Stimulated activated CD4-positive, alpha-beta T cell treated with anti-CD3 and anti-CD28 coated beads, TNF-alpha, amount 100 ng/mL, for 1 hour (primary cell): ENCODE data around the gene P2RX6.
"Not testable (repeated sequence)": the region's sequence is repeated elsewhere in the genome, so short reads cannot be mapped to it uniquely, and the experiment has no call there.

ENCODE experiments used
- DNase-seq, 3 donors: peaks; one replicate each; pipeline ENCODE4 v3.0.0-alpha.2; 2020; ENCODE audit warnings: low read depth in 3 of 3, low spot score in 1 of 3

Gene P2RX6

GRCh38 chr22:20994128-20994901 lies 20.6 kb upstream of the P2RX6 start:
- no peak for DNase-seq

GRCh38 chr22:20994902-20995241 lies 20.1 kb upstream of the P2RX6 start:
- DNase-seq = no peak

DNA sequence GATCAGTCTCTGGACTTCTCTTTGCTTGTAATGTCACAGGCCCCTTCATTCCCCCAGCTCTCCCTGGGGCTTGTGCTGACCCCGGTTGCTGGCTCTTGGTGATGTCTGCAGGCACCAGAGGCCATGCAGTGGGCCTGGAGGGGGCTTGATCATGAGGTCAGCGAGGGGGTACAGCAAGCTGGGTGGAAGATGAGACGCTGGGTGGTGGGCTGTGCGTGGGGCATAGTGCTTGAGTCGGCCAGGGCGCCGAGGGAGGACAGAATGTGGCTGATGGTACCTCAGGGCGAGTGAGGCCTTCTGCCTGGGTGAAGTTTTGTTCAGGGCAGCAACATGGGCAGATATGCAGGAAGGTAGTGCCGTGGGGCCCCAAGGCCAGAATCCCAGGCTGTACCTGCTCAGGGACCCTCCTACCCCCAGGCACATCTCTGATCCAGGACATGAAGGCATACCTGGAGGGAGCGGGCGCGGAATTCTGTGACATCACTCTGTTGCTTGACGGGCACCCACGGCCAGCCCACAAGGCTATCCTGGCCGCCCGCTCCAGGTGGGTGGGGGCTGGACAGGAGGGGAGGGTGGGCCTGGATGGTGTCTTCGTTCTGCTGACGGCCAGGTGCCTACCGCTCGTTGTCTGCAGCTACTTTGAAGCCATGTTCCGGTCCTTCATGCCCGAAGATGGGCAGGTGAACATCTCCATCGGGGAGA lies 19.5 kb upstream of the P2RX6 start:
- no peak for DNase-seq

- DNase-seq = no peak
These were observed 18.9 kb upstream of the P2RX6 start for GRCh38 chr22:20996031-20996410.

DNA sequence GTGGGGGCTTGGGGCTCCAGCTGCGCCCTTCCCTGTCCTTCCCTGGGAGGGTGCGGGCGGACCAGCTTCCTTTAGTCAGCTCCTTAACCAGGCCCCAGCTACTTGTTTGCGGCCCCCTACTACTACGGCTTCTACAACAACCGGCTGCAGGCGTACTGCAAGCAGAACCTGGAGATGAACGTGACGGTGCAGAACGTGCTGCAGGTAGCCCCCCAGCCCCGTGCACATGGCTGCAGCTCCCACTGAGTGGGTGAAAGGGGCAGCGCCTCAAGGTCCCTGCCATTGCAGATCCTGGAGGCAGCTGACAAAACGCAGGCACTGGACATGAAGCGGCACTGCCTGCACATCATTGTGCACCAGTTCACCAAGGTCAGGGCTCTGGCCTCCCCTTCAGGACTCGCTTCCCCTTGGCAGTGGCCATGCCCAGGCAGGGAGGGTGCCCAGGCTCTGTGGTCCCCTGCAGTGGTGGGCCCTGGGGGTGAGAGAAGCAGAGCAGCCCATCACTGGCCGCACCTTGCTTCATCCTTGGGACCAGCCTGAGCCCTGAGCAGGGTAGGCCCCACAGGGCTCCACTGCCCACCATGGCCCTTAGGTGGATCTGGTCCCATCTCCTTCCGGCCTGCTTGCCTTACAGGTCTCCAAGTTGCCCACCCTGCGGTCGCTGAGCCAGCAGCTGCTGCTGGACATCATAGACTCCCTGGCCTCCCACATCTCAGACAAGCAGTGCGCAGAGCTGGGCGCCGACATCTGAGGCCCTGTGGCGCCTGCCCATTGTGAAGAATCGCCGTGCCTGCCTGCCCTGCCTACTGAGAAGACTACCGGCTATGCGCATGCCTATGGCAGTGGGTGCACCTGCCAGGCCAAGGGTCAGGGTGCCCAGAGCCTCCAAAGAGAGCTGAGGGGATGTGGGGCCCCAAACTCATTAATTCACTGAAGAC lies 18.1 kb upstream of the P2RX6 start:
- no peak for DNase-seq

DNA sequence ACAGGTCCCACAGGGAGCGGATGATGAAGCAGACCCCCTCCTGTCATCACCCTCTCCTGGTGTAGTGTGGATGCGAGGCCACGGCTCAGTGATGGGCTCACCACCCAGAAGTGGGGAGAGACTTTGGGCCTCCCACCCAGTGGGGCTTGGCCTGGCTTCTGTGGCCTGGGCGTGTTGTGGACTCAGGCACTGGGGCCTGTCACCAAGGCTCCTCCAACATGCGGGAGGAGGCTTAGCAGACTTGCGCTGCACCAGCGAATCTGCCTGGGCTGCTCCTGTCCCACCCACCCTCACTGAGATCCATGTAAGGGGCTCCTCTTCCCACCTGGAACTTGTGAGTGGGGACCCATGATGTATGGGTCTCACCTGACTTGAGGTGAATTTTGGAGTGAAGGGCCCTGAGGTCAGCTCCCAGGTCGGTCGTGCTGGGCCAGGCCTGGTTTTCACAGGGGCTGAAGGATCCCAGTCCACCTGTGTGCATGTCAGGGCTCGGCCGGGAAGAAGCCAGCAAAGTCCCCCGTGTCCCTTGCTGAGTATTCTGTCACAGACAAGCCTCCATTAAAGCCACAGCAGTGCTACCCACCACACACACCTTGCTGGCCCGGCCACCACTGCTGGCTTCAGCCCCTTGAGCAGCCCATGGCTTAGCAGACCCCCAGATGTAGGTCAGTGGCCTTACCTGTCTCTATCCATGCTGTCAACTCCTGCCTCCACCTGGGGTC lies 17.3 kb upstream of the P2RX6 start:
- no peak for DNase-seq

GRCh38 chr22:20998411-20999336 lies 16.3 kb upstream of the P2RX6 start:
- no peak for DNase-seq

- no peak for DNase-seq
These were observed 15.4 kb upstream of the P2RX6 start for GRCh38 chr22:20999350-21000206.

GRCh38 chr22:21000207-21000986 lies 14.6 kb upstream of the P2RX6 start:
- no peak for DNase-seq

- no peak for DNase-seq
These were observed 13.9 kb upstream of the P2RX6 start for GRCh38 chr22:21000987-21001600.

- DNase-seq = peak; percentile 90 to 91 (median 91)
These were observed 13.2 kb upstream of the P2RX6 start, which contains the start of gene THAP7 for GRCh38 chr22:21001601-21002325. THAP7 (minus strand) TSS chr22:21002118; CDS start chr22:21001911, 207 bp downstream.

DNA sequence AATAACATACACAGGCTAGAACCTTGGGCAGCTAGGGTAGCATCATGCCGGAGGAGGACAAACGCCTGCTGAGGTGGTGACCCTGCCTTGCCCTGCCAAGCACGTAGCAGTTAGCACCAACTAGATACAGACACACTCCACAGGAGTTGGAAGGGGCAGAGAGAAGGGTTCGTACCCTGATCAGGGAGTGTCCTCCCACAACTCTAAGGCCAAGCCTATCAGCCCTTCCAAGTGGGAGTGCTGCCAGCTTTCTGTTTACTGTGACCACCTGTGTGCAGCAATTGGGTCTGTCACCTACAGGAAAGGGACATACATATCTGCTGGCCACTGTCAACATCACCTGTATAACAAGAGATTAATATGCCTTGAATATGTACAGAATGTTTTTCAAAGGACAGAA lies 11.2 kb upstream of the P2RX6 start:
- DNase-seq = no peak

DNA sequence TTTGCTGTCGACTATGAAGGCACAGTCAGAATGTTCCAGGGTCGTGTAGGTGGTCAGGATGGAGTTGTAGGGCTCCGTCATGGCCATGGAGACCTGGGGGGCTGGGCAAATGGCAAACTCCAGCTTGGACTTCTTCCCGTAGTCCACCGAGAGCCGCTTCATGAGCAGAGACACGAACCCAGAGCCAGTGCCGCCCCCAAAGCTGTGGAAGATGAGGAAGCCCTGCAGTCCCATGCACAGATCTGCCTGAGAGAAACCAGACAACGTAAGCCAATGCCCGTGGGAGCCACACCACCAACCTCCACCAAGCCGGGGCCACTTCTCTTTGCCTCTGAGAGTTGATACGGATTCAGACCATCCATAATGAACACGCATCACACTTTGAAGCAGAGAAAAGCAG lies 5.8 kb upstream of the P2RX6 start:
- not testable (repeated sequence) for DNase-seq

GRCh38 chr22:21009638-21010425 lies 5.1 kb upstream of the P2RX6 start:
- no peak for DNase-seq

GRCh38 chr22:21010426-21011113 lies 4.4 kb upstream of the P2RX6 start:
- DNase-seq = no peak
